IMR-90 (cell line): Measurements from ENCODE around the gene ITGAE. TPM values are rescaled to one million over a fixed set of nuclear protein-coding genes. Genes with fewer than 3 reads are reported as not detected.

Source experiments
- ATAC-seq: fragments of 200-7000 bp; cut with Tn5 transposase; 2 replicates; pipeline ENCODE4 v1.9.1; 2020; ENCODE audit warnings: low read depth, mild to moderate bottlenecking, moderate library complexity
- BruUV-seq: library from RNA; stranded (reverse); fragments of 400-500 nt; replicated peaks from 2 replicates; lab custom pipeline; 2021; lab: Mats Ljungman, UMichigan
- CTCF ChIA-PET: fragments of 300-600 bp; formaldehyde crosslinking; extraction: SDS; loops from one replicate; lab custom pipeline; 2021; ENCODE audit warnings: antibody characterized with exemption; lab: Yijun Ruan, JAX
- POLR2A ChIA-PET: fragments of 300-600 bp; sonication (Branson Sonifier 250); formaldehyde crosslinking; loops from one replicate; lab custom pipeline; 2022; ENCODE audit warnings: antibody characterized with exemption; ENCODE audit not compliant: unreplicated experiment; lab: Charles Lee
- DNase-seq: peaks from one replicate; pipeline ENCODE4 v3.0.0; 2013
- H2AFZ ChIP-seq: replicated peaks from 2 replicates; pipeline ENCODE3; 2013; ENCODE audit warnings: low read length, mild to moderate bottlenecking; ENCODE audit not compliant: poor library complexity
- H2AK5ac ChIP-seq: 2 replicates; pipeline ENCODE4 v1.6.1; 2013; ENCODE audit warnings: low read depth, low read length, inconsistent platforms
- H2AK9ac ChIP-seq: replicated peaks from 2 replicates; pipeline ENCODE3; 2013; ENCODE audit warnings: mild to moderate bottlenecking, low read depth, low read length, moderate library complexity; ENCODE audit not compliant: poor library complexity
- H2BK120ac ChIP-seq: 2 replicates; pipeline ENCODE4 v1.6.1; 2013; ENCODE audit warnings: low read depth, low read length, inconsistent platforms
- H2BK15ac ChIP-seq: 3 replicates; pipeline ENCODE4 v1.6.1; 2013; ENCODE audit warnings: low read depth, low read length, inconsistent platforms
- H2BK20ac ChIP-seq: 2 replicates; pipeline ENCODE4 v1.6.1; 2013; ENCODE audit warnings: low read depth, mild to moderate bottlenecking, inconsistent platforms, low read length, moderate library complexity
- H2BK5ac ChIP-seq: 2 replicates; pipeline ENCODE4 v1.6.1; 2013; ENCODE audit warnings: mild to moderate bottlenecking, low read depth, low read length, inconsistent platforms; ENCODE audit not compliant: poor library complexity, severe bottlenecking
- H3K14ac ChIP-seq: replicated peaks from 2 replicates; pipeline ENCODE4 v1.6.1; 2013; ENCODE audit warnings: low read depth, low read length, inconsistent platforms
- H3K18ac ChIP-seq: 2 replicates; pipeline ENCODE4 v1.6.1; 2013; ENCODE audit warnings: low read depth, low read length, control low read depth
- H3K23ac ChIP-seq: 2 replicates; pipeline ENCODE4 v1.6.1; 2013; ENCODE audit warnings: low read depth, low read length, inconsistent platforms
- H3K27ac ChIP-seq: 2 replicates; pipeline ENCODE4 v1.5.1; 2013; ENCODE audit warnings: mild to moderate bottlenecking, control low read depth, low read length; ENCODE audit not compliant: insufficient read depth
- H3K27me3 ChIP-seq: 2 replicates; pipeline ENCODE4 v1.6.1; 2013; ENCODE audit warnings: low read length; ENCODE audit not compliant: control insufficient read depth, insufficient read depth
- H3K36me3 ChIP-seq: 2 replicates; pipeline ENCODE4 v1.6.1; 2013; ENCODE audit warnings: low read length, mixed read lengths; ENCODE audit not compliant: control insufficient read depth, insufficient read depth
- H3K4ac ChIP-seq: 2 replicates; pipeline ENCODE4 v1.6.1; 2013; ENCODE audit warnings: low read depth, low read length, inconsistent platforms
- H3K4me1 ChIP-seq: 2 replicates; pipeline ENCODE4 v1.6.1; 2013; ENCODE audit warnings: low read length, mixed read lengths; ENCODE audit not compliant: control insufficient read depth, insufficient read depth
- H3K4me2 ChIP-seq: 2 replicates; pipeline ENCODE4 v1.6.1; 2013; ENCODE audit warnings: low read depth, mild to moderate bottlenecking, control low read depth, low read length, moderate library complexity
- H3K4me3 ChIP-seq: 2 replicates; pipeline ENCODE4 v1.5.1; 2013; ENCODE audit warnings: low read depth, mild to moderate bottlenecking, control low read depth, low read length, moderate library complexity; ENCODE audit not compliant: insufficient read depth
- H3K56ac ChIP-seq: 2 replicates; pipeline ENCODE4 v1.6.1; 2013; ENCODE audit warnings: low read length, inconsistent platforms; ENCODE audit not compliant: insufficient read depth; ENCODE audit errors: extremely low read depth
- H3K79me1 ChIP-seq, 2 experiments: 2 replicates each; pipeline ENCODE4 v1.6.1; 2013; ENCODE audit warnings: low read length in 2 of 2, inconsistent platforms in 1 of 2, low read depth in 1 of 2
- H3K9ac ChIP-seq: 2 replicates; pipeline ENCODE4 v1.6.1; 2013; ENCODE audit warnings: low read depth, low read length, control low read depth
- H3K9me1 ChIP-seq: 2 replicates; pipeline ENCODE4 v1.6.1; 2013; ENCODE audit warnings: low read length, inconsistent platforms; ENCODE audit not compliant: insufficient read depth
- H3K9me3 ChIP-seq: 2 replicates; pipeline ENCODE4 v1.6.1; 2013; ENCODE audit warnings: low read length; ENCODE audit not compliant: control insufficient read depth, insufficient read depth
- H4K20me1 ChIP-seq: 2 replicates; pipeline ENCODE4 v1.6.1; 2013; ENCODE audit warnings: low read length, inconsistent platforms; ENCODE audit not compliant: insufficient read depth
- H4K5ac ChIP-seq: 2 replicates; pipeline ENCODE4 v1.6.1; 2013; ENCODE audit warnings: mild to moderate bottlenecking, low read depth, low read length, control low read depth
- H4K8ac ChIP-seq, 2 experiments: 2 replicates each; pipeline ENCODE4 v1.6.1; 2013; ENCODE audit warnings: low read depth in 2 of 2, low read length in 2 of 2, control low read depth in 1 of 2, inconsistent platforms in 1 of 2
- H4K91ac ChIP-seq: 2 replicates; pipeline ENCODE4 v1.6.1; 2013; ENCODE audit warnings: low read depth, low read length, inconsistent platforms; ENCODE audit not compliant: insufficient read depth
- BHLHE40 ChIP-seq: fragments of 150-350 bp; IDR thresholded peaks from 2 replicates; pipeline ENCODE4 v1.6.1; 2016; ENCODE audit warnings: mild to moderate bottlenecking, low read depth, low read length
- CEBPB ChIP-seq: IDR thresholded peaks from 2 replicates; pipeline ENCODE4 v1.6.1; 2012; ENCODE audit warnings: low read depth, low read length, improper control_type of control experiment
- FOS ChIP-seq: fragments of 150-350 bp; IDR thresholded peaks from 2 replicates; pipeline ENCODE4 v1.6.1; 2016; ENCODE audit warnings: low read depth, low read length
- MAFK ChIP-seq: IDR thresholded peaks from 2 replicates; pipeline ENCODE4 v1.6.1; 2012; ENCODE audit warnings: low read depth, low read length, improper control_type of control experiment
- MAZ ChIP-seq: IDR thresholded peaks from 2 replicates; pipeline ENCODE4 v1.6.1; 2012; ENCODE audit warnings: low read depth, mild to moderate bottlenecking, low read length, improper control_type of control experiment, moderate library complexity, borderline replicate concordance
- MXI1 ChIP-seq: IDR thresholded peaks from 2 replicates; pipeline ENCODE4 v1.6.1; 2012; ENCODE audit warnings: low read depth, mild to moderate bottlenecking, low read length, moderate library complexity, borderline replicate concordance
- NFE2L2 ChIP-seq: fragments of 150-350 bp; IDR thresholded peaks from 2 replicates; pipeline ENCODE4 v1.6.1; 2016; ENCODE audit warnings: low read depth, mild to moderate bottlenecking, low read length
- POLR2A ChIP-seq: IDR thresholded peaks from 2 replicates; pipeline ENCODE4 v1.6.1; 2012; ENCODE audit warnings: mild to moderate bottlenecking, low read depth, low read length
- RCOR1 ChIP-seq: IDR thresholded peaks from 2 replicates; pipeline ENCODE4 v1.6.1; 2012; ENCODE audit warnings: mild to moderate bottlenecking, low read length, improper control_type of control experiment; ENCODE audit not compliant: insufficient replicate concordance
- RFX5 ChIP-seq: IDR thresholded peaks from 2 replicates; pipeline ENCODE4 v1.8.0; 2012; ENCODE audit warnings: low read depth, mild to moderate bottlenecking, low read length, moderate library complexity
- SMC3 ChIP-seq: fragments of 150-350 bp; IDR thresholded peaks from 2 replicates; pipeline ENCODE4 v1.6.1; 2016; ENCODE audit warnings: low read depth, mild to moderate bottlenecking, antibody characterized with exemption, low read length, moderate library complexity
- WGBS, 2 experiments: methylation state at CpG; one replicate each; pipeline versions ENCODE4 v1.1.5 to v1.1.7; 2013; ENCODE audit warnings: missing lambda C conversion rate in 2 of 2; ENCODE audit not compliant: insufficient read length in 1 of 2; ENCODE audit errors: extremely low coverage in 2 of 2; 5-methylcytosine and 5-hydroxymethylcytosine counted together
- dilution Hi-C: fragments of 300-500 bp; cut with HindIII; formaldehyde crosslinking; loops from one replicate; pipeline ENCODE4 v1.14.3; 2018; ENCODE audit warnings: low sequenced_read_pairs; ENCODE audit not compliant: unreplicated experiment
- in situ Hi-C: fragments of 300-500 bp; cut with MboI; formaldehyde crosslinking; loops from 3 replicates; pipeline ENCODE4 v1.14.3; 2019; ENCODE audit warnings: low sequenced_read_pairs, inconsistent platforms, mixed read lengths
- intact Hi-C: fragments of 100-400 bp; cut with micrococcal nuclease; formaldehyde crosslinking; loops from 2 replicates; pipeline ENCODE4 v1.10.0; 2022
- polyA plus RNA-seq, 3 experiments: library from polyadenylated mRNA; depleted of rRNA; stranded (reverse); fragments of >200 nt; gene quantifications; 2 replicates each; pipeline ENCODE4 v1.2.3, GENCODE V29; 2012; ENCODE audit warnings: low replicate concordance in 1 of 3
- total RNA-seq: library from RNA; depleted of rRNA; stranded (reverse); fragments of >200 nt; gene quantifications from 2 replicates; pipeline ENCODE4 v1.2.3, GENCODE V29; 2012
- TF ChIP-seq, protein P1 (sequence below): conservative IDR thresholded peaks from 2 replicates; pipeline ENCODE4 v1.5.1; 2012; ENCODE audit warnings: mild to moderate bottlenecking, low read depth, low read length, improper control_type of control experiment
- TF ChIP-seq, protein P2 (sequence below): fragments of 150-350 bp; IDR thresholded peaks from 2 replicates; pipeline ENCODE4 v1.6.1; 2017; ENCODE audit warnings: mild to moderate bottlenecking, antibody characterized with exemption, low read length, low read depth
- TF ChIP-seq, protein P3 (sequence below): fragments of 150-350 bp; IDR thresholded peaks from 2 replicates; pipeline ENCODE4 v1.6.1; 2016; ENCODE audit warnings: low read depth, mild to moderate bottlenecking, low read length, moderate library complexity, borderline replicate concordance

The ITGAE gene
- total and polyA plus RNA-seq, 2 of the 4 experiments (the other 2 are of a cell fraction) = 54.1 to 60.8 TPM

DNA sequence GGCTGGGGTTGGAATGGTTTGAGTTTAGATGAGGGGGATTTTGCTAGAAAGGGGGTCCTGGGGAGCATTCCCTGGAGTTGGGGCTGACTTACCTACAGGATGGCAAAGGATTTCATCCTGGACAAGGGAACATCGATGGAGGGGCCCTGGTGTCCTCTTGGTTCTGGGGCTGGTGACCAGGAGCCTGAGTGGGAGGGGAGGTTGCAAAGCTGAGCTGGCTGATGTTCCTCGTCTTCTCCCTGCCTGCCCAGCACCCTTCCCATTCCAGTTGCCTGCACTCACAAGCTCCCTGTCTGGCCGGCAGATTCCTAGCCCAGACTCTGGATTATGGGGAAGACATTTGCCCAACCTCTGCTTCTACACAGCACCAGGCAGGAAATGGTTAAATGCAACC, 37.2 kb downstream of the ITGAE start:
- Histone ChIP-seq H4K91ac (no peak overlapping the region), H2AK9ac (peak overlapping the region; percentile 55), H2BK5ac (no peak overlapping the region), H4K5ac (no peak overlapping the region), H3K23ac (no peak overlapping the region), H2BK20ac (no peak overlapping the region), H3K4me1 (no peaks in the 10 kb centered on the region), H2AFZ (no peak overlapping the region), H4K8ac (no peak overlapping the region), H2AK5ac (no peak overlapping the region), H3K9me1 (no peaks in the 10 kb centered on the region), H3K14ac (no peak overlapping the region), H2BK120ac (no peak overlapping the region), H3K56ac (no peak overlapping the region), H3K4me2 (no peak overlapping the region), H3K27me3 (peaks cover 12% of the 10 kb centered on the region; the same call in 1 of the 2 replicates), H3K18ac (no peak overlapping the region), H3K4ac (no peak overlapping the region), H3K36me3 (no peaks in the 10 kb centered on the region), H3K27ac (no peak overlapping the region), H3K9ac (no peak overlapping the region), H4K20me1 (no peaks in the 10 kb centered on the region), H3K4me3 (no peak overlapping the region), H2BK15ac (no peak overlapping the region), H3K79me1 (no peaks in the 10 kb centered on the region), H3K9me3 (peaks cover 18% of the 10 kb centered on the region)
- ChIA-PET POLR2A (no interaction called here), CTCF (no interaction called here)
- dilution Hi-C loops (no loop called here), intact Hi-C loops (no loop called here), in situ Hi-C loops (no loop called here)
- no TSS peak for BruUV-seq
- ATAC-seq = no peak
- WGBS, 2 experiments = no CpG with 5 or more reads among the region's 3 CpGs
- TF ChIP-seq NFE2L2 (no peak), RCOR1 (no peak), POLR2A (no peak), MAZ (no peak), SMC3 (no peak), MAFK (no peak), BHLHE40 (no peak), MXI1 (no peak), FOS (no peak), CEBPB (no peak), RFX5 (no peak)
- TF ChIP-seq, protein P1, sequence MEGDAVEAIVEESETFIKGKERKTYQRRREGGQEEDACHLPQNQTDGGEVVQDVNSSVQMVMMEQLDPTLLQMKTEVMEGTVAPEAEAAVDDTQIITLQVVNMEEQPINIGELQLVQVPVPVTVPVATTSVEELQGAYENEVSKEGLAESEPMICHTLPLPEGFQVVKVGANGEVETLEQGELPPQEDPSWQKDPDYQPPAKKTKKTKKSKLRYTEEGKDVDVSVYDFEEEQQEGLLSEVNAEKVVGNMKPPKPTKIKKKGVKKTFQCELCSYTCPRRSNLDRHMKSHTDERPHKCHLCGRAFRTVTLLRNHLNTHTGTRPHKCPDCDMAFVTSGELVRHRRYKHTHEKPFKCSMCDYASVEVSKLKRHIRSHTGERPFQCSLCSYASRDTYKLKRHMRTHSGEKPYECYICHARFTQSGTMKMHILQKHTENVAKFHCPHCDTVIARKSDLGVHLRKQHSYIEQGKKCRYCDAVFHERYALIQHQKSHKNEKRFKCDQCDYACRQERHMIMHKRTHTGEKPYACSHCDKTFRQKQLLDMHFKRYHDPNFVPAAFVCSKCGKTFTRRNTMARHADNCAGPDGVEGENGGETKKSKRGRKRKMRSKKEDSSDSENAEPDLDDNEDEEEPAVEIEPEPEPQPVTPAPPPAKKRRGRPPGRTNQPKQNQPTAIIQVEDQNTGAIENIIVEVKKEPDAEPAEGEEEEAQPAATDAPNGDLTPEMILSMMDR = no peak
- TF ChIP-seq, protein P2, sequence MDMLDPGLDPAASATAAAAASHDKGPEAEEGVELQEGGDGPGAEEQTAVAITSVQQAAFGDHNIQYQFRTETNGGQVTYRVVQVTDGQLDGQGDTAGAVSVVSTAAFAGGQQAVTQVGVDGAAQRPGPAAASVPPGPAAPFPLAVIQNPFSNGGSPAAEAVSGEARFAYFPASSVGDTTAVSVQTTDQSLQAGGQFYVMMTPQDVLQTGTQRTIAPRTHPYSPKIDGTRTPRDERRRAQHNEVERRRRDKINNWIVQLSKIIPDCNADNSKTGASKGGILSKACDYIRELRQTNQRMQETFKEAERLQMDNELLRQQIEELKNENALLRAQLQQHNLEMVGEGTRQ = no peak
- TF ChIP-seq, protein P3, sequence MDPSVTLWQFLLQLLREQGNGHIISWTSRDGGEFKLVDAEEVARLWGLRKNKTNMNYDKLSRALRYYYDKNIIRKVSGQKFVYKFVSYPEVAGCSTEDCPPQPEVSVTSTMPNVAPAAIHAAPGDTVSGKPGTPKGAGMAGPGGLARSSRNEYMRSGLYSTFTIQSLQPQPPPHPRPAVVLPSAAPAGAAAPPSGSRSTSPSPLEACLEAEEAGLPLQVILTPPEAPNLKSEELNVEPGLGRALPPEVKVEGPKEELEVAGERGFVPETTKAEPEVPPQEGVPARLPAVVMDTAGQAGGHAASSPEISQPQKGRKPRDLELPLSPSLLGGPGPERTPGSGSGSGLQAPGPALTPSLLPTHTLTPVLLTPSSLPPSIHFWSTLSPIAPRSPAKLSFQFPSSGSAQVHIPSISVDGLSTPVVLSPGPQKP = no peak
- DNase-seq = no peak
